DLD1 (cell line): ENCODE data around the gene PACS1.

Source experiments
- in situ Hi-C: cut with HindIII; loops from 2 replicates; pipeline ENCODE4 v1.10.0; 2017; ENCODE audit warnings: low sequenced_read_pairs

PACS1 gene

DNA sequence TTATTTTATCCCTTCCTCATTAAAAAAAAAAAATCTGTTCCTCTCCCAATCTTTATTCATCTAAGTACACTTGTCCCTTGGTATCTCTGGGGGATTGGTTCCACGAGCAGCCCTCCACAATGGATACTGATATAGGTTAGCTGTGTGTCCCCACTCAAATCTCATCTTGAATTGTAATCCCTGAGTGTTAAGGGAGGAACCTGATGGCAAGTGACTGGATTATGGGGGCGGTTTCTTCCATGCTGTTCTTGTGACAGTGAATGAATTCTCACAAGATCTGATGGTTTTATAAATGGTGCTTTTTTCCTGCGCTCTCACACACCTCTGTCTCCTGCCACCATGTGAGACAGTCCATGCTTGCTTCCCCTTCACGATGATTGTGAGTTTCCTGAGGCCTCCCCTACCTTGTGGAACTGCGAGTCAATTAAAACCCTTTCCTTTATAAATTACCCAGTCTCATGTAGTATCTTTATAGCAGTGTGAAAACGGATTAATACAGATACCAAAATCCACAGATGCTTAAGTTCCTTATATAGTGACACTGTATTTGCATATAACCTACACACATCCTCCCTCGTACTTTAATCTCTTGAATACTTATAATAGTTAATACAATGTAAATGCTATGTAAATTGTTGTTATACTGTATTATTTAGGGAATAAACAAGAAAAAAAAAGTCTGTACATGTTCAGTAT is 62.0 kb downstream of the PACS1 start:
- in situ Hi-C loops, result no loop called here

DNA sequence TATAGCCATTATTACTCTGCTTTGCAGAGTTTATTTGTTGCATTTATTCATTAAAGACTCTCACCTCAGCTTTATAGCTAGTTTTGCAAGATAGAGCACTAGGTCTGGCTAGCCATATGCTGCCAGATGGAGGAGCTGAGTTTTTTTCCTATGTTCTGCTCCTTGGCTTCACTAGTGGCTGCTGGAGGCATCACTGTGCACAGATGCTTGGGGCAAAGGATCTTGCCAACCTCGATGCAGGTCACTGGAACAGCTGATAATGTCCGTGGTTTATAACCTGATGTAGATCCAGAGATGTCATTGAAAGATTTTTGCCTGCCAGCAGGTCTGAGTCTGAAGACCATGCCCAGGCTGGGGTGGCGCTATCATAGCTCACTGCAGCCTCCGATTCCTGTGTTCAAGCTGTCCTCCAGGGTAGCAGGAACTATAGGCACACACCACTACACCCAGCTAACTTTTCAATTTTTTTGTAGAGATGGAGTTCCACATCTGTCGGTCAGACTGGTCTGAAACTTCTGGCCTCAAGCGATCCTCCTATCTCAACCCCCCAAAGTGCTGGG is 63.2 kb downstream of the PACS1 start:
- in situ Hi-C loops, result no loop called here

DNA sequence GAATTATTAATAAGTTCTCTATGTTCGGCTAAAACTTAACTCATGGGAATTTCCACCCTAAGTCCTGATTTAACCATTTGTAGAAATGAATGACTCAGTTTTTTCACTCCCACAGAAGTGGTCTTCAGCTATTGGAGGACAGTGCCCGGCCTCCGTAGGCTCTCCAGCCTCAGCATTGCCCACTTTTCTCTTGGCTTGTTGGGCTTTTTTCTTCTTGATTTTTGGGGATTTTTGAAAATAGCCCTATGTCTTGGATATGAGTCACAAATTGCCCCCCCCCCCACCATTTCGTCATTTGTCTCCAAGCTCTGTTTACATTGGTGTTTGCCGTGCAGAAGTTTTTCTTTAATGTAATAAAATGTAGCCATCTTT is 66.7 kb downstream of the PACS1 start:
- in situ Hi-C loops, result no loop called here

DNA sequence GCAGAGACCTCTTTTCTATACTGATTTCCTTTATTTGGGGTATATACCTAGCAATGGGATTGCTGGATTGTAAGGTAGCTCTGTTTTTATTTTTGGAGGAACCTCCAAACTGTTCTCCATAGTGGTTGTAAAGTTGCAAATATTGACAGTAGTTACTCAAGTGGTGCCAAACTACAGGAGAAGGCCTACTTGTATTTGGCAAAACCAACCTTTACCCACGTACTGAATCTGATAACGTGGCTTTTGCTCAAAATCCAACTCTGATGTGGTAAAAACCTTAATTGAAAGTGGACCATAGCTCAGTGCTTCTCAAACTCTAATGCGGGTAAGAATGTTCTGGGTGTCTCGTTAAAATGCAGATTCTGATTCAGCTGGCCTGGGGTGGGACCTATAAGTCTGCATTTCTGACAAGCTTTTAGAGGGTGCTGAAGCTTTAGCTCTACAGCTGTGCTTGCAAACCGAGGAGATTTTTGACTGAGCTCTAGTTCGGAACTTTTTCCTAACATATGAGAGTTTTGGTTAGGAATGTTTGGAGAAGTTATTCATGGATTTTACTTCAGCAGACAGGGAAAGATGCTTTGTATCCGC is 69.8 kb downstream of the PACS1 start:
- in situ Hi-C loops, result no loop called here

DNA sequence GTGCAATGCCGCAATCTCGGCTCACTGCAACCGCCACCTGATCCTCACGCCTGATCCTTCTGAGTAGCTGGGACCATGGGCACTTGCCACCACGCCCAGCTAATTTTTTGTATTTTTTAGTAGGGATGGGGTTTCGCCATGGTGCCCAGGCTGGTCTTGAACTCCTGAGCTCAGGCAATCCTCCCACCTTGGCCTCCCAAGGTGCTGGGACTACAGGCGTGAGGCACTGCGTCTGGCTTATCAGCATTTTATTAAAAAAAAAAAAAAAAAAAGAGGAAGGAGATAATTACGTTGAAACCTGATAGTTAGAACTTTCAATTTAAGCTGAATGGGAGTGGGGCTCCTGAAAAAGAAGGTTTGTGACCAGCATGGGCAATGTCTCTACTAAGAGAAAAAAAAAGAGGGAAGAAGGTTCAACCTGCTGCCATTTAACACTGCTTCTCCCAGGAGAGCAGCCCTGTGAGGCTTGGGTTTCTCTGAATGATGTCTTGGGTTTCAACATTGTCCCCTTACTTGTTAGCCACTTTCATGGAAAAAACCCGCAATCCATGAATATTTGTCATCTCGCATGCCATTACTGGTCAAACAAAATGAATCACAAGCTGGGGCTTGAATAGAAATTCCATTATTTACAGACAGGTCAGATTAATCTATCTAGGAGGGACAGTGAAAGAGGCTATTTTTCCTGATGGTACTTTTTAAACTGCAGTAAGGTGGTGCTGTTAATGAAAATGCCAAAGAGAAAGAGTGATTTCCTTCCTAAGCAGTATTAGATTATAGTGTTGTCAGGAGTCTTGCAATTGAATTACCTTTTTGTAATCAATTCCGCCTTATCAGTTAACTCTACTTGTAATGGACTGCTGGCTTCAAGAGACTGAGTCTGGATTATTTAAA is 72.5 kb downstream of the PACS1 start:
- in situ Hi-C loops, result no loop called here

DNA sequence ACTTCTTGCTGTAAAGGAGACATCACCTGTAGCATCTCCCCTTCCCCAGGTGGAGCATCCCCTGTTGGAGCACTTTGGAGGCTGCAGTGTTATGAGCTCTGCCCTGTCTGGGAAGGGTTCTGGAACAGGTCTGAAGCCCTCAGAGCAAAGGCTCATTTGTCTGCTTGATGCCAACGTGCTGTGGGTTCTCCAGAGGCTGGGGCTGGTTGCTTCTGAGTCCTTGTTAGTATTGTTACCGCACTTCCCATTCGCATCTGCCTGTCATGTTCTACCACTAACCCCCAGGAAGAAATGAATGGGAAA is 73.1 kb downstream of the PACS1 start:
- in situ Hi-C loops, result no loop called here

DNA sequence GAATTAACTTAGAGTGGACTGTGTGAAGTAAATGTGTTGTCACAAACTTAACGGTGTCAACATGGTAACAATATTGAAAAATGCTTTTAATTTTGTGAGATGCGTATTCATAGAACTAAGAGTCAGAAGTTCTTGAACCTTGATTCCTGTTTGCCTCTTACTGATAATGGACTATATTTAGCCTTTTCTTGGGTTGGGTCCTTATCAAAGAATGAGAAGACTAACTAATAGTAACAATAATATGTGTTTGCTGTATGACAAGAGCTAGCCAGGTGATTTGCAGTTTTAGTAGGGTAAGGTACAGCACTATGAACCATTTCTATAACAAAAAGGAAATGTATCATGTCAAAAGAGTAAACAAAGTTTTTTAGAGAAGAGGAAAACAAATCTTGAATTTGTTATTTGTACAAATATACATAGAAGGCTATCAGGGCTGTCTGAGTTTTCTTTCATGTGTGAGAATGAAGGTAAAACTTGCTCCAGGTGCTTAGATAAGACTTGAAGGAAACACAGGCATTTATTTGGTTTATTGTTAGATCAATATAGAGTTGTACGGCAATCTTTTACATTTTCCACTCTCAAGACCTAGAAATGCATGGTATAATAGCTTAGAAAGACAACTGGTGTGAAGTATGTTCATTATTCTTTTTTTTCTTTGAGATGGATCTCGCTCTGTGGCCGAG is 74.1 kb downstream of the PACS1 start:
- in situ Hi-C loops, result no loop called here

DNA sequence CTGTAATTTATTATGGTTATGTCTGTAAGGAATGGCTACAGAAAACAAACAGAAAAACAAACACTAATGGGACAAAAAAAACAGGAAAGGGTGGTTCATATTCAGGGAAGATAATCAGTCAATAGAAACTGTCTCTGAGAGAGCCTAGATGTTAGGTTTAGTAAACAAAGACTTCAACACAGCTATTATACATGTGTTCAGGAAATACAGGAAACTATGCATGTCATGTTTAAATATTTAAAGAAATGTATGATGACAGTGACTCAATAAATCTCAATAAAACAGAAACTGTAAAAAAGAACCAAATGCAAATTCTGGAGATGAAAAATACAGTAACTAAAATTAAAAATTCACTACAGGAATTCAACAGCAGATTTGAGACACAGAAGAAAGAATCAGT is 76.0 kb downstream of the PACS1 start:
- in situ Hi-C loops, result no loop called here

DNA sequence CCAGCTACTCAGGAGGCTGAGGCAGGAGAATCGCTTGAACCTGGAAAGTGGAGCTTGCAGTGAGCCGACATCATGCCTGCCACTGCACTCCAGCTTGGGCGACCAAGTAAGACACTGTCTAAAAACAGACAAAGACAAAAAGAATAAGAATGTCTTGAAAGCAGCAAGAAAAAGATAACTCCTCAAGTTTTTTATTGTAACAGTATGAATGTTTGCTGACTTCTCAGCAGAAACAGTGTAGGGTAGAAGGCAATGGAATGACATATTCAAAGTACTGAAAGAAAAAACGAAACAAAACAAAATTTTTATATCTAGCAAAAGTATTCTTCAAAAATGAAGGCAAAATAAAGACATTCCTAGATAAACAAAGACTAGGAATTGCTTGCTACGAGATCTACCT is 76.9 kb downstream of the PACS1 start:
- in situ Hi-C loops, result no loop called here

DNA sequence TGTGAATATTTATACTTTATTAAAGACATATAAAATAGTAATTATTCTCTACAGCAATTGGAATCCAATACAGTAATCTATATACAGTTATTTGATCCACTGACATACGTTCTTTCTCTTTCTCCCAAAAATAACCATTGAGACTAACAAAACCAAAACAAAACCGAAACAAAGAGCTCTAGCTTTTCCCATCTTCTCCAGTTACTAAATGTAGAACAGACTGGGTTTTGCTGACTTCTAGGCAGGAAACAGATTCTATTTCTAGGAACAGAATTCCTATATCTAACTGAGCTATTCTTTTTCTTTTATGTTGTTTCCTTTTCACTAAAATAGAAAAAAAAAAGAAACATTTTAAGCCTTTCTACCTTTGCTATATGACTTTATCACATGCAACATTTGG is 80.1 kb downstream of the PACS1 start:
- in situ Hi-C loops, result no loop called here

DNA sequence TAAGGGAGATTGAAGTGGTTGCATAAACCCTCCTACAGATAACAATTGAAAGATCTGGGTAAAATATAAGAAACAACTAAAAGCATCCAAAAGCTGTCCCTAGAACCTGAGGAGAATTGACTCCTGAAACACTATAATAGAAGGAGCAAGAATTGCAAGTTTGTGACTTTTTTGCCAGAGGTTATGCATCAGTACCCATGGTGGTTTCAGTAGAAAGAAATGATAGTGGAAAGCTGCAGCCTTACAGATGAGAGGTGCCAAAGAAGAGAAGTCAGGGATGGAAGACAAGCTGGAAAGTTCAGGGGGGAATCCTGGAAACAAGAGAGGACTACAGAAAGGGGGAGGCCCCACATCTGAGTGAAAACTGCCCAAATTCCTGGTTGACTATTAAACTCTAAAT is 80.7 kb downstream of the PACS1 start:
- in situ Hi-C loops, result no loop called here

DNA sequence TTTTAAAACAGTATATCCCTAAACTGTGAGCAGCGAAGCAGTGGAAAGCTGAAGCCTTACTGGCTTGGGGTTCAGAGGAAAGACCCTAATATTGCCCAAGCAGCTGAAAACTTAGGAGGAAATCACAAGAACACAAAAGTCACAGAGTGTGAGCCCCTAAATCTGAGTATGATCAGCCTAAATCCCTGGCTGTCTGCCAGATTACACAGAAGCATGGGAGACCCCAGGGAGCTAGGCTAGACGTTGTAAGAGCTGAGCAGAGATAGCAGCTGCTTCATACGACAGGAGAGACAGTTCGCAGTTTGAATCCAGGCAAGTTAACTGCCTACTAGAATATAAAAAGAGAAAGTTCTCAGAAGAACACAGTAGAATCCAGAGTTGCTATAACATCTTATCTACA is 81.2 kb downstream of the PACS1 start:
- in situ Hi-C loops, result no loop called here

DNA sequence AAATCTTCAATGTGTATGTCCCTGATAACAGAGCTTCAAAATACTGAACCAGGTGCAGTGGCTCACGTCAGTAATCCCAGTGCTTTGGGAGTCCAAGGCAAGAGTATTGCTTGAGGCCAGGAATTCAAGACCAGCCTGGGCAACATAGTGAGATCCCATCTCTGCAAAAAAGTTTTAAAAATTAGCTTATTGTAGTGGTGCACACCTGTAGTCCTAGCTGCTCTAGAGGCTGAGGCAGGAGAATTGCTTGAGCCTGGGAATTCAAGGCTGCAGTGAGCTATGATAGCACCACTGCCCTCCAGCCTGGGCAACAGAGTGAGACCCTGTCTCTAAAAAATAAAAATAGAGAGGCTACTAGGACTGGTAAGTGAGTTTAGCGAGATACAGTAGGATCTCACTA is 84.0 kb downstream of the PACS1 start:
- in situ Hi-C loops, result no loop called here

DNA sequence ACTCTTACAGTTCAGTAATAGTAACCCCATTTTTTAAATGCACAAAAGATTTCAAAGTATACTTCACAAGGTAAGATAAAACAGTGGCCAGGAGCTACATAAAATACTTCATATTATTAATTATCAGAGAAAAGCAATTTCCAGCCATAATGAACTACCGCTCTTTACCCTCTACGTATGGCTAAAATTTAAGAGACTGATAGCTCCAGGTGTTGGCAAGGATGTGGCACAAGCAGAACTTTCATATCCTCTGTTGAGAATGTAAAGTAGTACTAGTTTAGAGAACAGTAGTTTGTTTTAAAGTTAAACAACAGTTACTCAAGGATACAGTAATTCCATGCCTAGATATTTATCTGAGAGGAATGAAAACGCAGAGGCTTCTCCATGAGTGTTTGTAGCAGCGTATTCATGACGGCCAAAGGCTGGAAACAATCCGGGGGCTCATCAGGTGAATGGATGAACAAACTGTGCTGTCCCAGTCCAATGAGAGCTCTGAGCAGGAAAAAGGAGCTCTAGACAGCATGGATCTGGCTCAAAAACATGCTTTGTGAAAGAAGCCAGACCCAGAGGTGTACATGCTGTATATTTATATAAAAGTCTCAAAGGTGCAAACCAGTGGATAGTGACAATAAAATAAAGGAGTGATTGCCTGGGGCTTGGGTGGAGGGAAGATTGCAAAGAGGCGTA is 85.5 kb downstream of the PACS1 start:
- in situ Hi-C loops, result no loop called here

DNA sequence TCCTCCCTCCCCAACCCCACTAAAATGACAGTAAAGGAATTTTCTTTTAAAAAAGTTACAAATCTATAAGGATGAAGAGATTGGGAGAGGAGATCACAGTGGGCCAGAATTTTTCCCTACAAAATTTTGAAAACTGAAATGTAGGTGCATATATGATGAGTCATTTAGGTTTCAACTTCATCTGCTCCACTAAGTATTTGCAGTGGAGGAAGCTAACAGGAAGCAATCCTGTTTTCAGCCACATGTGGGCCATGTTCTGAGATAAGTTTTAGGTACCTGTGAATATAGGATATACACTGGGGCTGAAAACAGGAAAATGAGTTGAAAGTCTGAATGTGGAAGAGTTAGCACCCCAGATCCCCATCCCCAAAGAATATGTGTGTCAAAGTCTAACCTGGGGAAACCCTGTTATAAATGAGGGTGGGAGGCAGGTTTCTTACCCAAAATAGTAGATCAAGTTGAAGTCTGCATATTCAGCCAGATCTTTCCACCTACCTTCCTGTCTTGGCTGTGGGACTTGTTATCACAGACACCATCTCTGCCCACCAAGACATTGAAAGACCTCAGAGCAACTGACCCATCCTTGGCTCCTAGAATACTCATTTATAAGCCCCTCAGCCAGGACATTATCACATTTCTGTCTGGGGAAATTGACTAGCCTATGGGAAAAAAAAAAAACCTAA is 87.3 kb downstream of the PACS1 start:
- in situ Hi-C loops, result no loop called here

DNA sequence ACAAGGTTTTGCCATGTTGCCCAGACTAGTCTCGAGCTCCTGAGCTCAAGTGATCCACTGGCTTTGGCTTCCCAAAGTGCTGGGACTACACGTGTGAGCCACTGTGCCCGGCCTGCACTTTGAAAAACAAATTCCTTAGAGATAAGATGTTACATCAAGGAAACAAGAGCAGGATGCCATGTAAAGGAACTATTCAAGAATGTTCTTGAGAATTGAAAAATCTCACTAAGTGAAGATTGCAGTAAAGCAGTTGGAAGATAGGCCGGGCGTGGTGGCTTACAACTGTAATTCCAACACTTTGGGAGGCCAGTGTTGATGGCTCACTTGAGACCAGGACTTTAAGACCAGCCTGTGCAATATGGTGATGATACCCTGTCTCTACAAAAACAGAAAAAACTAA is 88.1 kb downstream of the PACS1 start:
- in situ Hi-C loops, result no loop called here

DNA sequence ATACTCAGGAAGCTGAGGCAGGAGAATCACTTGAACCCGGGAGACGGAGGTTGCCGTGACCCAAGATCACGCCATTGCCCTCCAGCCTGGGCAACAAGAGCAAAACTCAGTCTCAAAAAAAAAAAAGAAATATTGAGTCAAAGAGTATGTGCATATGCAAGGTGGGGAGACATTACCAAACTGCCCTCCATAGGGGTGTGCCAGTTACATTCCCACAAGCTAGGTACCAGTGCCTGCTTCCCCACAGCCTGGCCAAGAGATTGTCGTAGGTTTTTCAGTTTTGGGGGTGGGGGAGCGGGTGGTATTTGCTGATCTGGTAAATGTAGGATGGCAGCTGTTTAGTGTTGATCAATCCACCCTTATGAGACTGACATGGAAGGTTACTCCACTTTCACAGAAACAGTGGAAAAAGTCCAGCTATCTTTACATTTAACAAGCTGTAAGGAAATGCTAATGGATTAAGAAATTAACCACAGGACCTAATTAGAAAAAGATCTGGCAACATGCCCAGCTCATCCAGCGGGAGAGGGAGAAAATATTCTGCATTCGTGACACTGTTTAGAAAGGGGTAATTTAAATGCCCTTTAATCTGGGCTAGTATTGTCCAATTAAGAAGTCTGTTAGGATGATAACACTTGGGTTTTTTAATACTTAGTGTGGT is 89.4 kb downstream of the PACS1 start:
- in situ Hi-C loops, result no loop called here

DNA sequence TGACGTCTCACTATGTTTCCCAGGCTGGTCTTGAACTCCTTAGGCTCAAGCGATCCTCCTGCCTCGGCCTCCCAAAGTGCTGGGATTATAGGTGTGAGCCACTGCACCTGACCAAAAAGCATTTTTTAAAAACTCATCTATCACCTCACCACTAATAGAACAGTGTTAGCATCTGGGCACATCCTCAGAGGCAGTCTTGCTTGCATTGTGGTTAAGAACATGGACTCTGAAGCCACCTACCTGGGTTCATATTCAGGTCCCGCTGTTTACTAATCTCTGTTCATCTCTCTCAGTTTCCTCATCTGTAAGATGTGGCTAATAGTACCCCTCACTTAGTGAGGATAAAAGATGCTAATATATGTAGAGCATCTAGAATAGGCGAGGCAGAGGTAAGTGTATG is 90.6 kb downstream of the PACS1 start:
- in situ Hi-C loops, result no loop called here

DNA sequence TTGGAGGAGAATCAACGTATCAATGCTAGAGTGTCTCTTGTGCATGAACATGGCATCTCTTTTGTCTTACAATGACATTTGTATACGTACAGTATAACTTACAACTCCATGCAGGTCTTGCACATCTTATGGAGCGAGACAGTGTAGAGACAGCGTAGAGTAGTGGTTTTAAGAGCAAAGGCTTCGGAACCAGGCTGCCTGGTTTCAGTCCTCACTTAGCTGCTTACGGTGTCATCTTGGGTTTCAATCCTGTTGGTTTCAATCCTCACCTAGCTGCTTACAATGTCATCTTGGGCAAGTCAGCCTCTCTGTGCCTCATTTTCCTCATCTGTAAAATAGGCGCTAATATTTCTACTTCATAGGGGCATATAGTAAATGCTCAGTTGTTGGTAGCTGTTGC is 98.2 kb downstream of the PACS1 start:
- in situ Hi-C loops, result no loop called here

DNA sequence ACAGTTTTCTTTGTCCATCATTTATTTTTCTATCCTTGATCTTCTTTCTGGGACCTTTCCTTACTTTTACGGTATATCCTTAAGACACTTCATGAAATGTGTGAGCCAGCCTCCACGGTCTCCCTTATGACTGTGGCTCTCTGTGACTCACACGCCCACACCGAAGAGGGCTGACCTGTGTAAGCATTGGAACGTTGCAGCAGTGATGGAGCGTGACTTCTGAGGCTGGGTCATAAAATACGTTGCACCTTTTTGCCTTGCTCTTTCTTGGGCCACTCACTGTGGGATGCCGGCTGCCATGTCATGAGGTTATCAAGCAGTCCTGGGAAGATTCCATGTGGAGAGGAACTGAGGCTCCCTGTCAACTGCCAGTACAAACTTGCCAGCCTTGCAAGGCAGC is 102.1 kb downstream of the PACS1 start:
- in situ Hi-C loops, result no loop called here
